GM12878 (cell line): ENCODE data around the gene TDRD10. TPM values are rescaled to one million over a fixed set of nuclear protein-coding genes. Genes with fewer than 3 reads are reported as not detected.

Experiments used
- ATAC-seq: fragments of 200-7000 bp; cut with Tn5 transposase; 3 replicates; pipeline ENCODE4 v1.9.1; 2020; ENCODE audit warnings: mild to moderate bottlenecking, moderate library complexity
- BruUV-seq: library from RNA; stranded (reverse); fragments of 400-500 nt; replicated peaks from 2 replicates; lab custom pipeline; 2021; lab: Mats Ljungman, UMichigan
- CTCF ChIA-PET: fragments of 300-600 bp; sonication (Branson Sonifier 250); formaldehyde crosslinking; extraction: SDS; loops from one replicate; lab custom pipeline; 2021; ENCODE audit warnings: inconsistent platforms; lab: Yijun Ruan, JAX
- POLR2A ChIA-PET: fragments of 350-600 bp; formaldehyde crosslinking; extraction: SDS; loops from one replicate; lab custom pipeline; 2021; ENCODE audit warnings: inconsistent platforms; lab: Charles Lee
- RAD21 ChIA-PET: fragments of 300-600 bp; sonication (Branson Sonifier 250); formaldehyde crosslinking; loops from one replicate; lab custom pipeline; 2023; ENCODE audit warnings: antibody characterized with exemption; ENCODE audit not compliant: unreplicated experiment; lab: Charles Lee
- SMC1A ChIA-PET: fragments of 300-600 bp; sonication (Branson Sonifier 250); formaldehyde crosslinking; loops from one replicate; lab custom pipeline; 2023; ENCODE audit not compliant: unreplicated experiment, uncharacterized antibody; lab: Charles Lee
- DNase-seq: peaks from one replicate; pipeline ENCODE4 v3.0.0-alpha.2; 2011; ENCODE audit warnings: low read depth, low spot score
- FAIRE-seq: peaks from 3 replicates; lab custom pipeline; 2011; peaks lifted over from hg19 to GRCh38; lab: Jason Lieb, UNC
- H2AFZ ChIP-seq: 2 replicates; pipeline ENCODE4 v1.6.0; 2011; ENCODE audit warnings: low read depth, low read length, control low read depth; ENCODE audit not compliant: control insufficient read depth
- H3K27ac ChIP-seq: 2 replicates; pipeline ENCODE4 v1.5.1; 2011; ENCODE audit warnings: control low read depth; ENCODE audit not compliant: control insufficient read depth, insufficient read depth
- H3K27me3 ChIP-seq, 2 experiments: replicated peaks in 1 of 2; 2 replicates each; pipeline versions ENCODE4 v1.6.0 to v1.6.1; 2011; ENCODE audit warnings: low read length in 1 of 2; ENCODE audit not compliant: control insufficient read depth in 2 of 2, insufficient read depth in 2 of 2
- H3K36me3 ChIP-seq, 2 experiments: 2 replicates each; pipeline ENCODE4 v1.5.1; 2011; ENCODE audit warnings: low read length in 1 of 2; ENCODE audit not compliant: control insufficient read depth in 2 of 2, insufficient read depth in 2 of 2
- H3K4me1 ChIP-seq: 2 replicates; pipeline ENCODE4 v1.6.1; 2011; ENCODE audit warnings: mild to moderate bottlenecking, low read length, moderate library complexity, mixed read lengths; ENCODE audit not compliant: control insufficient read depth, insufficient read depth
- H3K4me2 ChIP-seq: 2 replicates; pipeline ENCODE4 v1.6.0; 2011; ENCODE audit warnings: control low read depth; ENCODE audit not compliant: control insufficient read depth, insufficient read depth
- H3K4me3 ChIP-seq: fragments of 200-600 bp; sonication (generic); 2 replicates; pipeline ENCODE4 v1.5.1; 2016
- H3K79me2 ChIP-seq: 2 replicates; pipeline ENCODE4 v1.6.0; 2011; ENCODE audit warnings: low read length; ENCODE audit not compliant: control insufficient read depth, insufficient read depth
- H3K9ac ChIP-seq: 2 replicates; pipeline ENCODE4 v1.8.0; 2011; ENCODE audit warnings: low read length, control low read depth, mixed read lengths; ENCODE audit not compliant: control insufficient read depth, insufficient read depth
- H3K9me3 ChIP-seq: replicated peaks from 3 replicates; pipeline ENCODE4 v1.5.1; 2011; ENCODE audit warnings: mild to moderate bottlenecking, low read length; ENCODE audit not compliant: control insufficient read depth, insufficient read depth
- H4K20me1 ChIP-seq: 2 replicates; pipeline ENCODE4 v1.6.0; 2011; ENCODE audit not compliant: control insufficient read depth, insufficient read depth
- CHD4 ChIP-seq: fragments of 200-600 bp; sonication (generic); IDR thresholded peaks from 2 replicates; pipeline ENCODE4 v1.6.1; 2016; ENCODE audit warnings: mild to moderate bottlenecking
- FOS ChIP-seq: IDR thresholded peaks from 3 replicates; pipeline ENCODE4 v1.6.1; 2011; ENCODE audit warnings: borderline replicate concordance; ENCODE audit not compliant: insufficient read length; ENCODE audit errors: extremely low read depth
- HDAC6 ChIP-seq: fragments of 200-600 bp; sonication (generic); IDR thresholded peaks from one replicate; pipeline ENCODE4 v1.8.0; 2017; ENCODE audit warnings: antibody characterized with exemption; ENCODE audit not compliant: unreplicated experiment
- NBN ChIP-seq: fragments of 450-650 bp; IDR thresholded peaks from 2 replicates; pipeline ENCODE4 v1.6.1; 2016
- TAF1 ChIP-seq: IDR thresholded peaks from 2 replicates; pipeline ENCODE4 v1.6.1; 2011; ENCODE audit warnings: mild to moderate bottlenecking, low read depth, low read length, borderline replicate concordance
- WGBS: methylation state at CpG from one replicate; pipeline ENCODE4 v1.1.6; 2016; ENCODE audit warnings: low lambda C conversion rate; ENCODE audit not compliant: insufficient replicate concordance, insufficient coverage; ENCODE audit errors: missing lambda C conversion rate; 5-methylcytosine and 5-hydroxymethylcytosine counted together
- in situ Hi-C: fragments of 300-500 bp; cut with MboI; formaldehyde crosslinking; loops from 9 replicates; pipeline ENCODE4 v1.14.3; 2018; ENCODE audit warnings: mixed read lengths
- intact Hi-C: fragments of 100-400 bp; cut with micrococcal nuclease; formaldehyde crosslinking; loops from one replicate; pipeline ENCODE4 v1.14.2; 2022; ENCODE audit not compliant: unreplicated experiment
- polyA plus RNA-seq, 11 experiments: library from polyadenylated mRNA; depleted of rRNA in 4 of 11; unstranded in 6 of 11; stranded (reverse) in 5 of 11; fragments of >200 nt; fragmentation: Nextera tagmentation in 4 of 11; fragmentation: Illumina TruSeq in 1 of 11; extraction: Ambion mirVana in 4 of 11; extraction: Trizol in 1 of 11; gene quantifications; 1 replicate in 1 of 11; 2 replicates in 10 of 11; pipeline versions ENCODE4 v1.2.1 to v1.2.3, GENCODE V29; 2011 to 2016; ENCODE audit warnings: inconsistent platforms in 2 of 11, missing spikeins in 2 of 11, low read depth in 1 of 11
- total RNA-seq, 4 experiments: library from RNA; depleted of rRNA in 3 of 4; stranded (reverse); fragments of >200 nt in 3 of 4; fragmentation: Illumina TruSeq in 1 of 4; extraction: Trizol in 1 of 4; gene quantifications; 2 replicates each; pipeline versions ENCODE4 v1.2.1 to v1.2.3, GENCODE V29; 2013 to 2021

TDRD10 gene
- total and polyA plus RNA-seq, 10 of the 15 experiments (the other 5 are each of a cell fraction or from before 2014, with no cell fraction given), result not detected

GRCh38 chr1:154483941-154484803 is 17.8 kb upstream of the TDRD10 start:
- no peak overlapping the region for H2AFZ ChIP-seq
- intact Hi-C loops (loop anchor here (5.0 to 10.0 kb wide), 2 partner anchors 183 to 601 kb away; no protein-coding TSS in a partner anchor), in situ Hi-C loops (no loop called here)

GRCh38 chr1:154485106-154485505 is 16.9 kb upstream of the TDRD10 start:
- ATAC-seq, result no peak
- in situ Hi-C loops (loop anchor here (5.0 kb wide), 1 partner anchor 67 kb away; no protein-coding TSS in a partner anchor), intact Hi-C loops (loop anchor here (10.0 kb wide), 1 partner anchor 600 kb away; no protein-coding TSS in a partner anchor)
- SMC1A ChIA-PET, result interaction anchor here (1.0 to 8.2 kb wide), 3 partner anchors 8 to 70 kb away, joined by 3 to 151 read pairs (median 97); no protein-coding TSS in a partner anchor
- POLR2A ChIA-PET, result interaction anchor here (0.6 kb wide), 1 partner anchor 40 kb away, joined by 4 read pairs; no protein-coding TSS in a partner anchor
- Histone ChIP-seq H3K4me3 (no peak overlapping the region), H3K9ac (no peak overlapping the region), H3K27ac (no peak overlapping the region), H3K9me3 (no peaks in the 10 kb centered on the region), H3K79me2 (no peaks in the 10 kb centered on the region), H3K27me3 (peaks cover 1 to 3% of the 10 kb centered on the region in 2 experiments; a peak in 1 of 4 replicates), H4K20me1 (no peaks in the 10 kb centered on the region), H3K4me1 (no peaks in the 10 kb centered on the region), H2AFZ (no peak overlapping the region), H3K4me2 (no peak overlapping the region), H3K36me3 (no peaks in the 10 kb centered on the region)
- no peak for DNase-seq
- RAD21 ChIA-PET, result interaction anchor here (0.7 to 10.5 kb wide), 2 partner anchors 63 to 132 kb away, joined by 3 to 189 read pairs; no protein-coding TSS in a partner anchor
- CTCF ChIA-PET, result interaction anchor here (1.0 to 11.6 kb wide), 2 partner anchors 12 to 63 kb away, joined by 4 to 302 read pairs; no protein-coding TSS in a partner anchor
- WGBS, result 62% methylated on average over 5 of the region's 5 CpGs
- TF ChIP-seq FOS, result no peak
- TF ChIP-seq HDAC6, result no peak
- no peak for TF ChIP-seq CHD4
- BruUV-seq, result no TSS peak
- no peak for FAIRE-seq

More at GRCh38 chr1:154483941-154484803, 17.8 kb upstream of the TDRD10 start:
- 69% methylated on average over 14 of the region's 14 CpGs for WGBS
- RAD21 ChIA-PET, result interaction anchor here (0.7 to 10.5 kb wide), 2 partner anchors 64 to 131 kb away, joined by 3 to 189 read pairs; no protein-coding TSS in a partner anchor
- no peak overlapping the region for H3K4me3 ChIP-seq
- H3K36me3 ChIP-seq, result no peaks in the 10 kb centered on the region
- FAIRE-seq (no peak), ATAC-seq (no peak), DNase-seq (no peak)
- SMC1A ChIA-PET, result interaction anchor here (1.0 to 8.2 kb wide), 3 partner anchors 9 to 69 kb away, joined by 3 to 151 read pairs (median 97); no protein-coding TSS in a partner anchor
- H3K4me2 ChIP-seq, result no peak overlapping the region
- no peak for TF ChIP-seq TAF1
- no peak for TF ChIP-seq NBN
- POLR2A ChIA-PET, result interaction anchor here (0.6 to 1.4 kb wide), 3 partner anchors 8 to 653 kb away, joined by 3 to 4 read pairs (median 3); no protein-coding TSS in a partner anchor
- no peak overlapping the region for H3K27ac ChIP-seq
- no peaks in the 10 kb centered on the region for H3K79me2 ChIP-seq
- no peaks in the 10 kb centered on the region for H4K20me1 ChIP-seq
- no peak overlapping the region for H3K9ac ChIP-seq
- CTCF ChIA-PET, result interaction anchor here (0.6 to 11.6 kb wide), 3 partner anchors 13 to 155 kb away, joined by 3 to 302 read pairs (median 4); no protein-coding TSS in a partner anchor
- no peaks in the 10 kb centered on the region for H3K9me3 ChIP-seq
- peaks cover 1 to 3% of the 10 kb centered on the region in 2 experiments; a peak in 1 of 4 replicates for H3K27me3 ChIP-seq
- BruUV-seq, result no TSS peak
- no peaks in the 10 kb centered on the region for H3K4me1 ChIP-seq
